Limb (tissue), 2 donors: Measurements from ENCODE around the gene AKR1C4.

Source experiments
- DNase-seq, 2 donors: peaks; one replicate each; pipeline ENCODE4 v3.0.0-alpha.2; 2016; ENCODE audit errors: extremely low spot score in 2 of 2

AKR1C4 gene

GRCh38 chr10:5266351-5266750 is 69.7 kb downstream of the AKR1C4 start:
- DNase-seq = no peak

GRCh38 chr10:5266804-5267203 is 70.2 kb downstream of the AKR1C4 start:
- DNase-seq = no peak

- no peak for DNase-seq
Measured at GRCh38 chr10:5268234-5268633, 71.6 kb downstream of the AKR1C4 start.
